WTC11 (cell line): ENCODE data around the gene RMC1. TPM values are rescaled to one million over a fixed set of nuclear protein-coding genes. Genes with fewer than 3 reads are reported as not detected.

ENCODE experiments used
- ATAC-seq: fragments of 200-7000 bp; cut with Tn5 transposase; 2 replicates; pipeline ENCODE4 v1.10.0; 2021; ENCODE audit warnings: mild to moderate bottlenecking, moderate library complexity
- CTCF ChIA-PET: fragments of 300-600 bp; sonication (Branson Sonifier 250); formaldehyde crosslinking; loops from one replicate; lab custom pipeline; 2021; ENCODE audit warnings: antibody characterized with exemption; lab: Charles Lee
- POLR2A ChIA-PET: fragments of 350-600 bp; sonication (Branson Sonifier 250); formaldehyde crosslinking; loops from one replicate; lab custom pipeline; 2021; ENCODE audit warnings: antibody characterized with exemption; lab: Charles Lee
- DNase-seq: peaks from one replicate; pipeline ENCODE4 v3.0.0; 2021; ENCODE audit warnings: low spot score
- H3K27ac Mint-ChIP-seq: 2 replicates; pipeline ENCODE4 v1.8.0; 2021; ENCODE audit warnings: mixed read lengths
- H3K27me3 Mint-ChIP-seq: 2 replicates; pipeline ENCODE4 v1.8.0; 2021; ENCODE audit warnings: low read depth, mild to moderate bottlenecking, moderate library complexity, mixed read lengths
- H3K36me3 Mint-ChIP-seq: 2 replicates; pipeline ENCODE4 v1.8.0; 2021; ENCODE audit warnings: mixed read lengths
- H3K4me1 Mint-ChIP-seq: 2 replicates; pipeline ENCODE4 v1.8.0; 2022; ENCODE audit warnings: mixed read lengths
- H3K4me3 Mint-ChIP-seq: 2 replicates; pipeline ENCODE4 v1.8.0; 2021; ENCODE audit warnings: mild to moderate bottlenecking, moderate library complexity, mixed read lengths
- H3K9me3 Mint-ChIP-seq: 2 replicates; pipeline ENCODE4 v1.8.0; 2021; ENCODE audit warnings: mixed read lengths
- ATF1 ChIP-seq: sonication (generic); formaldehyde crosslinking; IDR thresholded peaks from 2 replicates; pipeline ENCODE4 v1.8.1; 2023; ENCODE audit warnings: mild to moderate bottlenecking, moderate library complexity, missing genetic modification reagents
- ATF3 ChIP-seq: sonication (generic); formaldehyde crosslinking; conservative IDR thresholded peaks from 2 replicates; pipeline ENCODE4 v1.8.1; 2022; ENCODE audit warnings: mild to moderate bottlenecking, missing genetic modification reagents
- E2F4 ChIP-seq: sonication (generic); formaldehyde crosslinking; IDR thresholded peaks from 2 replicates; pipeline ENCODE4 v1.8.1; 2022; ENCODE audit warnings: low read depth, mild to moderate bottlenecking, moderate library complexity, missing genetic modification reagents, borderline replicate concordance
- ERG ChIP-seq: fragments of 250-450 bp; sonication (Bioruptor Pico); IDR thresholded peaks from 2 replicates; pipeline ENCODE4 v1.8.0; 2021; ENCODE audit warnings: mild to moderate bottlenecking
- ESRRA ChIP-seq: sonication (generic); formaldehyde crosslinking; IDR thresholded peaks from 2 replicates; pipeline ENCODE4 v1.8.1; 2022; ENCODE audit warnings: mild to moderate bottlenecking, missing genetic modification reagents, borderline replicate concordance
- FOXP4 ChIP-seq: sonication (generic); formaldehyde crosslinking; IDR thresholded peaks from 2 replicates; pipeline ENCODE4 v1.8.0; 2022; ENCODE audit warnings: mild to moderate bottlenecking, missing genetic modification reagents
- NFE2L1 ChIP-seq: sonication (generic); formaldehyde crosslinking; IDR thresholded peaks from 2 replicates; pipeline ENCODE4 v1.8.1; 2023; ENCODE audit warnings: missing genetic modification reagents
- ZBTB21 ChIP-seq: sonication (generic); formaldehyde crosslinking; IDR thresholded peaks from 2 replicates; pipeline ENCODE4 v1.8.1; 2023; ENCODE audit warnings: mild to moderate bottlenecking, missing genetic modification reagents, borderline replicate concordance
- ZNF281 ChIP-seq: sonication (generic); formaldehyde crosslinking; IDR thresholded peaks from 2 replicates; pipeline ENCODE4 v1.8.0; 2023; ENCODE audit warnings: mild to moderate bottlenecking, missing genetic modification reagents
- total RNA-seq: library from RNA; stranded (reverse); gene quantifications from 3 replicates; pipeline ENCODE4 v1.2.3, GENCODE V29; 2021

RMC1 gene
- total RNA-seq, 1 experiment from 2014 or later: 15.6 TPM

GRCh38 chr18:23573626-23574431 lies 70.5 kb downstream of the RMC1 start (continued):
- TF ChIP-seq ESRRA: no peak
- TF ChIP-seq ZBTB21: no peak

- no peak for DNase-seq
- POLR2A ChIA-PET: no interaction called here
Measured at GRCh38 chr18:23574611-23575308, 71.4 kb downstream of the RMC1 start.

More at GRCh38 chr18:23574611-23575308, 71.4 kb downstream of the RMC1 start:
- no peak overlapping the region for H3K4me3 Mint-ChIP-seq
- TF ChIP-seq NFE2L1 (CRISPR knock-in tag) (no peak), ZNF281 (no peak), ATF3 (CRISPR knock-in tag) (no peak), ERG (CRISPR knock-in tag) (no peak), FOXP4 (no peak), E2F4 (CRISPR knock-in tag) (no peak), ATF1 (CRISPR knock-in tag) (no peak)
- no peaks in the 10 kb centered on the region for H3K9me3 Mint-ChIP-seq
- CTCF ChIA-PET: no interaction called here
- H3K4me1 Mint-ChIP-seq: peaks cover 16% of the 10 kb centered on the region
- ATAC-seq: no peak; the same call in 1 of the 2 replicates
- H3K36me3 Mint-ChIP-seq: peaks cover 34% of the 10 kb centered on the region
- no peaks in the 10 kb centered on the region for H3K27me3 Mint-ChIP-seq
- H3K27ac Mint-ChIP-seq: peak overlapping the region; percentile 79
